HG02759 (cell line): ENCODE measurements around the gene SORCS2.
"Not testable (repeated sequence)": the region's sequence is repeated elsewhere in the genome, so short reads cannot be mapped to it uniquely, and the experiment has no call there.

Experiments used
- ATAC-seq: cut with Tn5 transposase; IDR thresholded peaks from one replicate; pipeline ENCODE4 v1.9.1; 2021; ENCODE audit warnings: mild to moderate bottlenecking, moderate library complexity; ENCODE audit not compliant: unreplicated experiment

SORCS2 gene

DNA sequence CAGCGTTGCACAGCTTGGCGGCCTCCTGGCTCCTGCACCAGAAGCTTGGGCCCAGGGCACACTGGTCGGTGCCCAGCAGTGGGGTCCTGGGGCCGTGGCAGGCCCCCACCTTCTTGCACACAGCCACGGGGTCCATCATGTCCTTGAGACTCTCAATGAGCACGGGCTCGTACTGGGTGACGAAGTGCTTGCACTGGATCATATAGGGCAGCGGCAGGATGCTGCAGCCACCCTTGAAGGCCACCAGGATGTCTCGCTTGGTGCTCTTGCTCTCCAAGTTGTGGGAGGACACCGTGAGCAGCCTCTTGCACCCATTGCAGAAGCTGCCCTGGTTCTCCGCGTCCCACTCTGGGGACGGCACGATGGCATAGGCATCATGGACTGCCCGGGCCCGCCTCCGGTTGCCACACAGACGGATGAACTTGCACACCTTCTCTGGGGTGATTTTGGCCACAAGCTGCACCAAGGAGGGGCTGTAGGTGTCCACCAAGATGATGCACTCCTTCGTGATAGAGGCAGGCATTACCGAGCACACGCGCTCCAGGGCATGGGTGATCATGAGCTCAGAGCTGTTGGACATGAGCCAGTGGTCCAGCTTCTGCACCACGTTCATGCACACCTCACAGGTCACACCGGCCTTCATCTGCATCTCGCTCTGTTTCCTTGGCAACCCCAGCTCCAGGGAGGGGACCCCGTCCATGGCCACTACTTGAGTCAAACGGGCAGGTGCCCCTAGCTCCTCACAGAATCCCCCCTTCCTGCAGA is 241.2 kb downstream of the SORCS2 start:
- no peak for ATAC-seq

DNA sequence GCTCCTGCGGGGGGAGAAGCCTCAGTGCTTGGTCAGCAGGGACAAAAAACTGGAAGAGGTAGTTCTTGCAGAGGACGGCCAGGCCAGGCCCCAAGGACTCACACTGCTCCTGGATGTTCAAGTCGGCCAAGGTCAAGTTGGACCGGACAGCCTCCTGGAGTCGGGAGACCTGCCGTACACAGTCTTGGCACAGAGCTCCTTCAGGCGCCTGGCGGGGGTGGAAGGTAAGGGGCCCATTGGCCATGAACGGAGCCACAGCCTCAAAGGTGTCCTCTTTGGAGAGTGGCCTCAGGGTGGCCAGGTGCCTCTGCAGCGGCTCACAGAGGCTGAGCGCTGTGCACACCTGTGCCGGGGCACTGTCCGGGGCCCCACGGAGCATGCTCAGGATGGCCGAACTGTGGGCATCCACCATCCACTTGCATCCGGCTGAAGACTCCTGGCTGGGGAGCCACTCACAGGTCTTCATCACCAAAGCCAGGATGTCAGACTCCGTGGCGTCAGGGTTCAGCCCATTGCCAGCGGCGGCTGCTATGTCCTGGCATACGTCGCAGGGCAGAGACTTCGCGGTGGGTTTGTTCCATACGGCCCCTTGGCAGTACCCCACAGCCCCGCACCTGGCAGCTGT is 241.9 kb downstream of the SORCS2 start:
- ATAC-seq, result no peak

DNA sequence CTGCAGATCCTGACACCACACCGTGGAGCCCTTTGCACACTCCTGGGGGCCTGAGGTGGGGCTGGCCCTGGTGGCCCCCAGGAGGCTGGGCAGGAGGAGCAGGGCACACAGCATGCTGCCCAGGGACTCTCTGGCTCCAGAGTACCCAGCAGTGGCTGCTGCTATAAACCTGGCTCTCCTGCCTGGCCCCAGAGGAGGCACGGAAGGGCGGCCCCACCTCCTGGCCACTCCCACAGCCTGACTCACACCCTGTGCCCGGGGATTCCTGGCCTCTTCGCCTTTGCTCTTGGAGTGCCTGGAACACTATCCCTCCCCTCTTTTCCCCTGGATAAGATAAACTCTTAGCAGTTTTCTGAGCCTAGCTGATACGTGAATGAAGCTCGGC is 242.4 kb downstream of the SORCS2 start, which contains the start of gene PSAPL1:
Gene PSAPL1, minus strand, starts transcription at position 165 of the 385 bp plus-strand sequence. Its CDS starts 51 bp downstream, at position 114.
- no peak for ATAC-seq

DNA sequence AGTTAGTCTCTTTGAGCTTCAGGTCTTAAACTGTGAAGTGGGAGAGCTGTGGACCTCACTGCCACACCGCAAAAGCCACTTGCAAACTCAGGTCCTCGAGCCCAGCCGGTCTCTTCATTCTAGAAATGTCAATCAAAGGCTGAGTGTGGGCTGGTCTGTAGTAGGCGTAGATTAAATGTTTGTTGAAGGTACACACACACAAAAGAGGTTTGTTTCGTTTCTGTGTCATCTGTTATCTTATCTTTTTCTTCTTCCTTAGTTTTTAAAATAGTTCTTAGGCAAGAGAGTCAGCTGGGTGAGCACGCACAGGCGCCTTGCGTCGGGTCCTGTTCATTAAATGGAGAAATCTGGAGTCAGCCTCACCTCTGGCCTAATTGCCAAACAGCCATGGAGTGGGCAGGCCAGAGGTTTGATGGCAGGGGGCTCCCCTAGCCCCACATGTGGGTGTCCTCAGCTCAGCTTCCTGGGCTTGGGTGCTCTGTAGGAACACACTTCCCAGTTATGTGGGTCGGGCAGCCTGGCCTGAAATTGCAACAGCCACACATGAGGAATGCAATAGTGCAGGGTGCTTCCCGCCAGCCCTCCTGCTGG is 243.2 kb downstream of the SORCS2 start:
- no peak for ATAC-seq

DNA sequence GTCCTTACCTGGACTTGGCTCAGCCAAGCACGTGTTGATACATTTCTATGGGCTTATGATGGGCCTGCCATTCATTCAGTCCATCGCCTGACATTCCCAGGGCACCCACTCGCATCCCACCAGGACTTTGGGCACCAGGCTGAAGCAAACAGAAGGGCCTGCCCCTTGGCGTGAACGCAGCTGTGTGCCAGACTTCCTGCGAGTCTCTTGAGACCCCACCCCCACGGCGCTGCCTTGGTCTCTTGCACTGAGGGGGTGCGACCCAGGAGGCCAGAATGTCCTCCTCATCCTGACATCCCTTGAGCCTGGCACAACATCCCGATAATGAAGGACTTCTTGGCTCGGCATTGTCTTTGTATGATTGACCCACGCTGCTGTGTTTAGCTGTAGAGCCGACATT is 243.9 kb downstream of the SORCS2 start:
- no peak for ATAC-seq

DNA sequence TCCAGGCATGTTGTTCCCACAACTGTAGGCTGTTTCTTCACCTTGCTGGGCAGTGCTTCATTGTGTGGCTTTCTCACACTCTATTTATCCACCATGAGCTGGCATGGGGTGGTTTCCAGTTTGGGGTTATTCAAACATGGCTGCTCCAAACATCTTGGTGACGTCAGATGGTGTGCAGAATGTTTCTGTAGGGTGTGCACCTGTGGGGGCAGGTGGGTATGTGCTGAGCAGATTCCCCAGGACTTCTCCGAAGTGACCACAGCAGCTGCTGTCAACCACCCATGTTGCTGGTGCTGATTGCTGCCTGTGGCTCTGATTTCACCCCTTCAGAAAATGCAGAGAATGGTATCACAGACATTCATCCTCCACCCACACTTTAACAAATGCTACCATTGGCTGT is 247.4 kb downstream of the SORCS2 start:
- ATAC-seq, result no peak

DNA sequence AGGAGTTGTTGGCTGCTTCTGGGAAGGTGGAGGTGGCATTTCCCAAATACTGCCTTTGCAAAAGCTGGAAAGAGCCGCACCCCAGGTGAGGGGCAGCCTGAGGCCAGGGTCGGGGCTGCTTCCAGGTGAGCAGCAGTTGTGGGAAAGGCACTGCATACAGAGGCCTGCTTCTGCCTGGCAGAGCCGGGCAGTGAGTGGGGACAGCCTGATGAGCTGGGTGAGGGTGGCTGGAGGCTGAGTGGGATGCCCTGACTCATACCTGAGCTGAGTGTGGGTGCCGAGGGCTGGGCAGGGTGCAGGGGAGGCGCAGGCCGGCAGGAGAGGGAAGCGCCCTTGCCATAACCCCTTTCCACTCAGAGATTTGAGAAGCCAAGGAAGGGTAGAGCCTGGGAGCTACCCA is 248.9 kb downstream of the SORCS2 start:
- no peak for ATAC-seq

DNA sequence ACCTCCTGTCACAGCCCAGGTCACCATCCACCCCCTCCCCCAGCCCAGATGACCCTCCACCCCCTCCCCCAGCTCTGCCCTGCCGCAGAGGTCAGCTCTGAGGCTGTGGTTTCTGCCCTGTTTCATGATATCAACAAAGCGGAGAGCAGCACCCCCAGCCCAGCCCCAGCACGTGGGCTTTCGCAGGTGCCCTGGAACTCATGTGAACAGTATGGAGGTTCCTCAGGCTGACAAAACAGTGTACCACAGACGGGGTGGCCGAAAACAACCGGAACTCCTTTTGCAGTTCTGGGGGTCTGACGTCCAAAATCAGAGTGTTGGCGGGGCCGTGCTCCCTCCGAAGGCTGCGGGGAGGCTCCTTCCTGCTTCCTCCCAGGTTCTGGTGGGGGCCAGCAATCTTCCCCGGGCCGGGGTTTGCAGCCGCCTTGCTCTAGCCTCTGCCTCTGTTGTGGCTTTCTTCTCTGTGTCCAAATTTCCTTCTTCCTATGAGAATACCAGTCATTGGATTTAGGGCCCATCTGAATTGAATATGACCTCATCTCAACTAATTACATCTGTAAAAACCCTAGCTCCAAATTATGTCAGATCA is 250.3 kb downstream of the SORCS2 start:
- ATAC-seq, result no peak

DNA sequence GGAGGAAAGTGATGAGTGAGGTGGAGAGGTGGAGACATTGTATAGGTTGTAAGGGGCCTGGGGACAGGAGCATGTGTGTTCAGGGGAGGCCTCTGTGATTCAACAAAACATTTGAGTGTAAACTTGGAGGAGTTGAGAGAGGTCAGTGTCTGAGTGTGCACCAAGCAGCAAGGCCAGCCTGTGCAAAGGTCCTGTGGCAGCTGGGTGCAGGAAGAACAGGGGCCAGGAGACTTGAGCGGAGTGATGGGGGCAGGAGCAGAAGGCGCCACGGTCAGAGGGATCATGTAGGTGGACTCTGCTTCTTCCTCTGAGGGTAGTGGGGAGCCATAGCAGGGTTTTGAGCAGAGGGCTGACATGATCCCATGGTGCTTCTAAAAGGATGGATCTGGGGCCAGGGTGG is 252.0 kb downstream of the SORCS2 start:
- ATAC-seq, result no peak

DNA sequence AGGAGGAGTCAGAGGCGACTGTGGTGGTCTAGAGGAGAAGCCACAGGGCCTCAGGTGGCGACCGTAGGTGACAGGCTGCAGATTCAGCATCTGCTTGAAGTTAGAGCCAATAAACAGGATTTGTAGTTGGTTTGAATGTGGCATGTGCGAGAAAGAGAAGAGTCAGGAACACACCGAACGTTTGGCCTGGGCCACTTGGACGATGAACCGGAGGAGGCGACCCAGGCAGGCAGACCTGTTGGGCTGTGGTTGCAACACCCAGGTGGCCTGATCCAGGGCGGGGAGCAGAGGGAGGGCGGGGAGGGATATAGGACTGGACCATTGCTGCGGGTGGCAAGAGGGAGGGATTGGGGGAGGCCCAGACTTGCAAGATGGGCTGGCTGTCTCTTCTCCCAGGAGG is 252.4 kb downstream of the SORCS2 start:
- no peak for ATAC-seq

DNA sequence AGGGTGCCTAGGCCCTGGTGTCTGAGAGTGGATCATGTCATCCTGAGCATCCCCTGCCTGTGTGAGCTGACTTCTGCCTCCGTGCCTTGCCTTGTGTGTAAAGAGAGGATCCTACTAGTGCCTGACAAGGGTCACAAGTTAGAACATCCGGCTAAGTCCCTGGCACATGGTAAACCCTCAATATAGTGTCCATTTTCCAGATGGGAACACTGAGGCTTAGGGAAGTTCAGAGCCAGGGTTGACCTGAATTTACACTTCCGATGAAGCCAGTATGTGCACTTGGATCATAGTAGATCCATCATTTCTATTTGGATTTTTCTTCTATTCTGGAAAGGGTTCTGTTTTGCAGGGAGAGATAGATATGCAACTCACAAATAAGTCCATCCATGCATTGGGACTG is 254.9 kb downstream of the SORCS2 start:
- no peak for ATAC-seq

DNA sequence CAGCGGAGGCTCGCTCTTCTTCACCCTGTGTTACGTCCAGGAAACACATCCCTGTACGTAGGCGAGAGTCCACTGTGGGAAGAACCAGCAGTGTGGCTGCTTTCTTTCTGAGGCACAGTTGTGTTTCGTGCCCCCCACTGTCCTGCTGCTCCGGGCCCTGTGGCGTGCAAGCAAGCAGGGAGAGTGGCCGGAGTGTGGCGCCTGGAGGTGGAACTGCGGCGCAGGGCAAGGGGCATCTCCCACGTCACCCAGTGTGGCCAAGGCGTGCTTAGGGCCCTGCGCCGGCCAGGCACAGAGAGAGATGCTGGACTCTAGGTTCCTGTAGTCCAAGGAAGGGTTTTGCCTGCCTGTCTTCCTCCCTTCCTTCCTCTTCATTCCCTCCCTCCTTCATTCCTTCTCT is 255.7 kb downstream of the SORCS2 start:
- ATAC-seq, result no peak

DNA sequence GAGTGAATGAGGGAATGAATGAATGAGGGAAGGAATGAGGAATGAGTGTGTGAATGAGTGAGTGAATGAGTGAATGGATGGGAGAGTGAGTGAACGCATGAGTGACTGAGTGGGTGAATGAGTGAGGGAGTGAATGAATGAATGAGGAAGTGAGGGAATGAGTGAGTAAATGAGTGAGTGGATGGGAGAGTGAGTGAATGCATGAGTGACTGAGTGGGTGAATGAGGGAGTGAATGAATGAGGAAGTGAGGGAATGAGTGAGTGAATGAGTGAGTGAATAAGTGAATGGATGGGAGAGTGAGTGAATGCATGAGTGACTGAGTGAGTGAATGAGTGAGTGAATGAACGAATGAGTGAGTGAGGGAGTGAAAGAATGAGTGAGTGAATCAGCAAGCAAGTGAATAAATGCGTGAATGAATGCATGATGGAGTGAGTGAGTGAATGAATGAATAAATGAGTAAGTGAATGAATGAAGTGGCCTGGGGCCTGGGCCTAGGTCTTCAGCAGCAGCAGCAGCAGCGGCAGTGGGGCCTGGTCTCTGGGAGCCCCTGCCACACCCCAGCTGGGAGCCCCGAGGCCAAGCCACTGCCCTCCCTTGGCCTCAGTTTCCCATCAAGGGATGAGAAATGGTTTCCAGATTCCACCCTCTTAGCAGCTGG is 258.6 kb downstream of the SORCS2 start:
- no peak for ATAC-seq

DNA sequence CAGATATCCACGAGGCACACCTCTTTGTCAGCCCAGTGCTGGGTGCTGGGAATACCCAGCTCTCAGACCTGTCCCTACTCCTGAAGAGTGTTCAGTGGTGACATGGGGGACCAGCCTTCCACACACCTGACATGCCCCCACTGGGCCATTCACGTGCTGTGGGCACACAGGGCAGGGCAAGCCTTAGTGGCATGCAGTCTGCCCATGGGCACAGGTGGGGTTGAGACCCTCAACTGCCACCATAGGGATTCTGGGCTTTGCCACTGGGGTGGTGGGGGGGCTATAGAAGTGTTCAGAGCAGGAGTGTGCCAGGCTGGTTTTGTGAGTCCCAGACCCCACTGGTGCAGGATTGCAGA is 259.1 kb downstream of the SORCS2 start:
- no peak for ATAC-seq

DNA sequence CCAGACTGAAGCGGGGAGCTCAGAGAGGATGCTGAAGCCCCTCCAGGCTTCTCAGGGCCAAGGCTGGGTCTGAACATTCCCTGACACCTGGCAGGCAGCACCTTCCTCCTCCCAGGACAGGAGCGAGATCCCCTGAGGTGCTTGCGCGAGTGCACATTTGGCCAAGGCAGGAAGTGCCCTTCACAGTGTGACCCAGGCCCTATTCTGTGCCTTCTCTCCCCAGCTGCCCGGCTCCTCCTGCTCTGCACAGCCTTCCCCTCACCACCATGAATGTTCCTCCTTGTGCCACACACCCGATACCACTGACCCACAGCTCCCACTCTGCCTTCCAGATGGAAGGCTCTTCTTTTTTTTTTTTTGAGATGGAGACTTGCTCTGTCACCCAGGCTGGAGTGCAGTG is 259.5 kb downstream of the SORCS2 start:
- ATAC-seq, result no peak

DNA sequence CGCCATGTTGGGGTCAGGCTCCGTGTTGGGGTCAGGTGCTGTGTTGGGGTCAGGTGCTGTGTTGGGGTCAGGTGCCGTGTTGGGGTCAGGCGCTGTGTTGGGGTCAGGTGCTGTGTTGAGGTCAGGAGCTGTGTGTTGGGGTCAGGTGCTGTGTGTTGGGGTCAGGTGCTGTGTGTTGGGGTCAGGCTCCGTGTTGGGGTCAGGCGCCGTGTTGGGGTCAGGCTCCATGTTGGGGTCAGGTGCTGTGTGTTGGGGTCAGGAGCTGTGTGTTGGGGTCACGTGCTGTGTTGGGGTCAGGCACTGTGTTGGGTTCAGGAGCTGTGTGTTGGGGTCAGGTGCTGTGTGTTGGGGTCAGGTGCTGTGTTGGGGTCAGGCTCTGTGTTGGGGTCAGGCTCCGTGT is 260.5 kb downstream of the SORCS2 start:
- ATAC-seq, result not testable (repeated sequence)

DNA sequence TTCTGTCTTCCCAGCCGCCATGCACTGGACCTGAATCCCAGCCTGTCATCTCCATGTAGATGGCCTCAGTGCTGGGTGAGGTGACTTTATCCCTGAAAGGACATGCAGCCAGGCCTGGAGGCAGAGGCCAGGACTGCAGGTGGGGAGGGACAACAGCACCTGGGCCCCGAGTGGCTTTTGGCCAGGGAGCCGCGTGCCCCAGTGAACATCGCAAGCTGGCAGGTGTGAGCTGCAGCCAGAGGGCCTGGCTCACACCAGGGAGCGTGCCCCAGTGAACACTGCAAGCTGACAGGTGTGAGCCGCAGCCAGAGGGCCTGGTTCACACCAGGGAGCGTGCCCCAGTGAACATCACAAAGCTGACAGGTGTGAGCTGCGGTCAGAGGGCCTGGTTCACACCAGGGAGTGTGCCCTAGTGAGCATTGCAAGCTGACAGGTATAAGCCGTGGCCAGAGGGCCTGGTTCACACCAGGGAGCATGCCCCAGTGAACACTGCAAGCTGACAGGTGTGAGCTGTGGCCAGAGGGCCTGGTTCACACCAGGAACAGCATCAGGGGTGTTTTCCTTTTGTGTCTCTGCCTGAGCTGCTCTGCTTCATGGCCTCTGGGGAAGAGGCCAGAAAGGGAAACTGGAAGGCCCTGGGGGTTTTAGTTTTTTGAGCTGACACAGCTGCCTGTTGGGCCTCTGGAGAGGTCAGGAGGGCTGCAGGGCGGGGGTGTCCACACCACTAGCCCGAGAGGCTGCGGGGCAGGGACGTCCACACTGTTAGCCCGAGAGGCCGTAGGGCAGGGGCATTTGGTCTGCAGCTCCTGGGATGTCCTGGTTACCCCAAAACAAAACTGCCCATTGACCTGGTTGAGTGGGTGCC is 265.1 kb downstream of the SORCS2 start:
- ATAC-seq, result no peak

DNA sequence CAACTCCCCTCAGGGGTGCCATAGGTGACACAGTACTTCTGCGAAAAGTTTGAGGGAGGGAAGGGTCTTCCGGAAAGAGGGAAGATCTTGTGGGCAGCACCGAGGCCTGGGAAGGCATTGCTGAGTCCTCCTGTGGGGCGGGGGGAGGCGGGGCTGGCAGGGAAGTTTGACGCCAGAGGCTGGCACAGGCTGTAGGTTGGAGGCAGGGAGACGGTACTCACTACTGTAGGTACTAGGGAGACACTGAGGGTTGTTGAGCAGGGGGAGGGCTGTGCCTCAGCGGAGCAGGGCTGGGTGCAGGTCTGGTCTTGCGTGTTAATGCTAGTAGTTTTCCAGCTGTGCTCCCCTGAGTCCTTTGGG is 265.7 kb downstream of the SORCS2 start:
- ATAC-seq, result no peak

DNA sequence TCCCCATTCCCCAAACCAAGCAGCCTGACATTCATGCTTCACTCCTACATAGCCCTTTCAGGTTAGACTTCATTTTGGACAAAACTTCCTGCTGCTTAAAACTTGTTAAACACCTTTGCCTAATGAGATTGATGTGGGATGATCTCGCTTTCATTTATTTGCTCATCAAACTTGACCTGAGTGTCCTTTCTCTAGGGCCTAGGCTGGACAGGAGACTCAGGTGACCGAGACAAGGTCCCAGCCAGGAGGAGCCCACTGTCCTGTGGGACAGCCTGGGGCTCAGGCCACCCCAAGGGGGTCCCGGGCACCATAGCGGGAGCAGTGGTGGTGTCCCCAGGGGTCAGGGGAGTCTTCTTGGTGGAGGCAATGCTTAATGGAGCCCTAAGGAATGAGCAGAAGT is 266.1 kb downstream of the SORCS2 start:
- ATAC-seq, result no peak

DNA sequence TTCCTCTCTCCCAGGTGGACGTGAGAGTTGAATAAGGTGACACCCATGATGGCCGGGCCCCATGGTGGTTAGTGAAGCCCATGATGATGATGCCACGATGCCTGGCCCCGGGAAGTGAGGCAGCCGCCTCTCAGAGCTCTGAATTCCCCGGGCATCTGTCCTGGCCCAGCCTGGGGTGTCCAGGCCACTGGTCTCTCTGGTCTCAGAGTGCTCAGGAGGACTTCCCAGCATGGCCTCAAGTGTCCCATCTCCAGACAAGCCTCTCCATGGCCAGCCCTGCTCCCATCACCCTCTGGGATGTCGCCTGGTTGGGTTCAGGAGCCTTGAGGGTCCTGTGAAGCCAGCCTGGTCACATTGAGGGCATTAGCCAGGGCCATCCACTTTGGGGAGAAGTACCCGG is 267.1 kb downstream of the SORCS2 start:
- no peak for ATAC-seq

DNA sequence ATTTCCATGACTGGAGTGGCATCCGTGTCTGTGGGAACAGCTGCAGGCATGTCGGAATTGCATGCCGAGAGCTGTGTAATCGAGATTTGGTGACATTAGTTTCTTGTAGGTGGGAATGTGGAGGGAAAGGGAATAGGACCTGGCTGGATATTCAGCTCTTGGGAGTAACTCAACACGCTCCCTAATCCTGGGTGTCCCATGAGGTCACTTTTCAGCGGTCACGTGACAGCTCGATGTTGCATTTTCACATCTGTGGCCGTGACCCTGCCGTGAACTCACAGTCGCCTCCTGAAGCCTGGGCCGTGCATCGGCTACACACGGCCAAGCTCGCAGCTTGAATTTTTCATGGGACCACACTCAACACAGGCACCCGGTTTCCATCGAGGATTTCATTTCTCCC is 268.2 kb downstream of the SORCS2 start:
- ATAC-seq, result no peak
